CD4-positive, alpha-beta T cell treated with Interleukin-1 beta for 1 hour (primary cell): Measurements from ENCODE around the gene FAXC.
A peak's percentile ranks its signal among the peaks of the same experiment; 100 is the strongest.

ENCODE experiments used
- DNase-seq, 2 donors: peaks; one replicate each; pipeline ENCODE4 v3.0.0-alpha.2; 2020 to 2022

FAXC gene

DNA sequence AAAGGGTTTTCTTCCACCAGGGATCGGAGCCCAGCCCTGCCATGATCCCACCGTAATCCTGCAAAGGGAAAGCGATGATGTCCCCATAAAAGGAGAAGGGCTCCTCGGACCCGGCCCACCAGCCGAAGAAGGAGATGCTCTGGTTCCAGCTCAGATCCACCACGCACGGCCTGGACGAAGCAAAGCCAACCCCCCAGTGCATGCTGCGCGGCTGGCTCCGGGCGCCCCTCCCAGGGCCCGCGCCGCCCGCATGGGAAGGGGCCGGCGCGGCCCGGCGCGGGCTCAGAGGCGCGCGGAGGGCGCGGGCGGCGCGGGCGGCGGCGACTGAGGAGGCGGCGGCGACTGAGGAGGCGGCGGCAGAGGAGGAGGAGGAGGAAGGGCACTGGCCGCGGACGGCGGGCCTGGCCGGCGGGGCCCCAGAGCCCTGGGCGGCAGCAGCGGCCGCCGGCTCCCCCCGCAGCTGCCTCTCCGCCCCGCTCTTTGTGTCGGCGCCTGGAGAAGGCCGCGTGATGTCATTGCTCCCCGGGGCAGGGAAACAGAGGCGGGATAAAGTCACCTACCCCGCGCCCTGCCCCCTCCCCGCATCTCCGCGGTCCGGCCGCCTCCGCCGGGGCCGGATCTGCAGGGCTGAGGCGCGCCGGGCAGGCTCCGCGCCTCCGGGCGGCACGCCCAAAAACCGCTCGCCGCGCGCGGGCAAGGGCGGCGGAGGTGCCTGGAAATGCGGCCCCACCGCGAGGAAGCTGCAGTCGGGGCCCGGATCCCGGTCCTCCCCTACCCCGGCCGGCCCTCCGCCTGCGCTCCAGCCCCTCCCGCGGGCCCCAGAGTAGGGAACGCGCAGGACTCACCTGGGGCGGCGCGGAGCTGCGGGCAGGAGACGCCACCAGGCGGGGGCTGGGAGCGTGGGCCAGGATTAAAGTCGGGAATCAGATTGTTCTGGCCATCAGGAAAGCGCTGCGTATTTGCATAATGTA lies at the start of gene FAXC:
TSS of gene FAXC (minus strand) at position 504 of the 971 bp plus-strand sequence. CDS start at position 202, 302 bp downstream.
- no peak for DNase-seq

DNA sequence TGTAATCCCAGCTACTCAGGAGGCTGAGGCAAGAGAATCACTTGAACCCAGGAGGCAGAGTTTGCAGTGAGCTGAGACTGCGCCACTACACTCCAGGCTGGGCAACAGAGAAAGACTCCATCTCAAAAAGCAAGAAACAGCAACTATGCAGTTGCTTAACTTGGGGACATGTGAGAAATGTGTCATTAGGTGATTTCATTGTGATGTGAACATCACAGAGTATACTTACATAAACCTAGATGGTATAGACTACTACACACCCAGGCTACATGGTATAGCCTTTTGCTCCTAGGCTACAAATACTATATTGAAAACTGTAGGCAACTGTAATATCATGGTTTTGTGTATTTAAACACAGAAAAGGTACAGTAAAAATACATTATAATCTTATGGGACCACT lies 47.8 kb upstream of the FAXC start:
- DNase-seq: no peak

DNA sequence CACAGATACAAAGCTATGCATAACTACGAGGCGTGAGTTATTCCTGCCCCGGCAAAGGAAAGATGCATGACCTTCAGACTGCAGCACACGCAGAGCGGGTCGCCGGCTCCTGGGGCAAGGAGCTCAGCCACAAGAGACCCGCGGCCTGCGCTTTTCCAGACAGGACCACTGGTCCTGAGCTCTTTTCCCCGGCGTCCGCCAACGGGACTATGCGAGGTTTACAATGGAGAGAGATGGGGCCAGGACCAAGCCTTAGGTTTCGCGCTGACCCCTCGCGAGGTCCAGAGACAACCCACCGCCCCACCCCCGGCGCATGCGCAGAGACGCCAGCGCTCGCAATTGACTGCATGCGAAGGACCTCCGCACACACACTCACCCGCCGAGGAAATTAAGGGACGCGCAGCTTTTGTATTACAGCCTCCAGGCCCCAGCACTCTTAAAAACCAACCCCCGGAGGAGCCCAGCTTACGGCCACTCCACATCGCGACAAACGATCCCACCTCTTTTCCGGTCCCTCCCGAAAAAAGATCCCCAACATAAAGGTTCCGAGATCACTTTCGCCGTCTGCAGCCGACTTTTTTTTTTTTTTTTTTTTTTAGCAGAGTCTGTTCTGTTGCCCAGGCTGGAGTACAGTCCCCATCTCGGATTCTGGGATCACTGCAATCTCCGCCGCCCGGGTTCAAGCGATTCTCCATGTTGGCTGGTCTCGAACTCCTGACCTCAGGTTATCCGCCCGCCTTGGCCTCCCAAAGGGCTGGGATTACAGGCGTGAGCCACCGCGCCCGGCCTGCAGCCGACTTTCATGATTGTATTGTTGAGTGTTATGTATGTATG lies 44.4 kb upstream of the FAXC start, which contains the start of gene COQ3:
TSS of gene COQ3 (minus strand) at position 498 of the 834 bp plus-strand sequence. CDS start at position 482, 16 bp downstream.
- peak; percentile 63 to 68 for DNase-seq

DNA sequence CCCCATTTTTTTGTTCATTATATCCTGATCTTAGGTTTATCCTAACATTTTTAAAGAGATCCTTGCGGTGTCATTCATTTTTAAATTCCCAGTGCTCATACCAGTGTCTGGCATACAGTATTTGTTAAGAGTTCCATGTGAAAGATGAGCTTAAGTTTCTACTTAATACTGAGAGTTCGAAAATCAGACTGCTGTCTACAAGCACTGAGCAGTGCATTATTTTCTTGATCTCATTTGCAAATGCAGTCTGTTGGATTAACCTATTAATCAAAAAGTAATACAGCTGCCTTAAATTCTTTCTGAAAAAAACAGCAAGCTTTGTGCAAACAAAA lies 43.9 kb upstream of the FAXC start:
- no peak for DNase-seq

DNA sequence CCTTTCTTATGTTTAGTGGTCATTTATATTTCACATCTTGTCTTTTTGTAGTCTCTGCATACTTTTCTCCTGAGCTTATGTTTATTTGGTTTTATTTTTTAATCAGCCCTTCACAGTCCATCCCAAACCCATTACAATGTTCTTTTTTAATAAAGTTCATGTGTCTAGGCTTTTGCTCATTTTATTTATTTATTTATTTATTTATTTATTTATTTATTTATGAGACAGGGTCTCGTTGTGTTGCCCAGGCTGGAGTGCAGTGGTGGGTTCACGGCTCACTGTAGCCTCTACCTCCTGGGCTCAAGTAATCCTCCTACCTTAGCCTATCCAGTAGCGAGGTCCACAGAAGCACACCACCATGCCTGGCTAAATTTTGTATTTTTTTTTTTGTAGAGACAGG lies 41.4 kb upstream of the FAXC start:
- DNase-seq: no peak

DNA sequence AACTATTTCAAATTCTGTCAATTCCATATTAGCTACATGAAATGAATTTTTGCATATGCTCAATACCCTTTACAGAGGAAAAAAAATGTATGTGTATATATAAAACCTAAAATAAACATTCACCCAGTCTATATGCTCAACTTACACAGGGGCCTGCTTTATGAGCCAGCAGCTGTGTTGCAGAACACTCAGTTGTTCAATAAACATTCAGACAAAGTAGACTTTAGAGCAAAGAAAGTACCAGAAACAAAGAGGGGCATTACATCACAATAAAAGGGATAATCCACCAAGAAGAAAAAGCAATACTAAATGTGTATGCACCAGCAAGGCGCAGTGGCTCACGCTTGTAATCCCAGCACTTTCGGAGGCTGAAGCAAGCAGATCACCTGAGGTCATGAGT lies 35.0 kb upstream of the FAXC start:
- DNase-seq: no peak

DNA sequence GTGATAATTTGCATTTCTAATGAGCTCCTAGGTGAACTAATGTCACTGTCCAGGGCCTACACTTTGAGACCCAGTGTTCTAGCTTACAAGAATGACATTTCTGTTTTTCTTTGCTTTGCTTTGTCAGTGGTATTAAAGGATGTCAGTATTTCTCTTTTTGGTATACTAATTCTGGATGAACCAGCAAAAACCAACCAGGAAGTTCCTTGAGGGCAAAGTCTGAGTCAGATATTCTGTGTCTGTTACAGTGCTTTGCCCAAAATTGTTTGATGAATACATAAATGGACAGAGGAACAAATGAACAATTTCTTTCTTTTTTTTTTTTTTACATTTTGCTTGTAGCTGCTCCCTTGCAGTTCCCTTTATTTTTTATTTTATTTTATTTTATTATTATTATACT lies 29.2 kb upstream of the FAXC start:
- no peak for DNase-seq

DNA sequence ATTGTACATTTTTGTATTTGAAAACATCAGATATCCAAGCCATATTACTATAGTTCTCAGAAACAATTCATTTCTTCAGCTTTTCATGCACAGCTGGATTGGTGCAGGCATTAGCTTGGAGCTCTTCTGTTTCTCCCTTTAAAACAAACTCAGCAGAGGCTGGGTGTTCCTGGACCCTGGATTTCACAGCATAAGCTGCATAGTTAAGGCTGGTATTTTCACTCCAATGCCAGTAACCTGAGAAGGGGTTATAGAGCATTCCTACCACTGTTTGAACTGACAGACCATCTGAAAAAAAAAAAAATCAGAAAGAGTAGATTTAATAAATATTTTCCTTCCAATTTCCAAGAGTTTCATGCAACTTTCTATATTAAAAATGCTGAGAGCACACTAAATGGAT lies 20.1 kb upstream of the FAXC start:
- DNase-seq: no peak

DNA sequence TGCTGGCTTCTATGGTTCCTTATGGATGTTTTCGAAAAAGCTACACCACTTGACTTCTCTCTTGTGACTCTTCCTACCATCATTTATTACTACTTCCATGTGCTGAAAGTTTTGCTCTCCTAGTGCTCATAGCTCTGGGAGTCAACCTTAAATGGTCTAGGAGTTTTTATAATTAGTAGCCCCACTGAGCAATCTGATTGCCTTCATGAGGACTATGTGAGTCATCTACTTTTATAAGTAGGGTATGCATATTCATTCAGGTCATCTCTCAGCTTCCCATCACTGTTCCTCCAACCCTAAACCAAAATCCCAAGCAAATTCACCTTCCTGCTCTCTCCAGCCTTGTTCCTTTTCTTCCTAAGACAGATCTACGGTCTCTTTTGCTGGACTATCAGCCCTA lies 17.4 kb upstream of the FAXC start:
- DNase-seq: no peak

DNA sequence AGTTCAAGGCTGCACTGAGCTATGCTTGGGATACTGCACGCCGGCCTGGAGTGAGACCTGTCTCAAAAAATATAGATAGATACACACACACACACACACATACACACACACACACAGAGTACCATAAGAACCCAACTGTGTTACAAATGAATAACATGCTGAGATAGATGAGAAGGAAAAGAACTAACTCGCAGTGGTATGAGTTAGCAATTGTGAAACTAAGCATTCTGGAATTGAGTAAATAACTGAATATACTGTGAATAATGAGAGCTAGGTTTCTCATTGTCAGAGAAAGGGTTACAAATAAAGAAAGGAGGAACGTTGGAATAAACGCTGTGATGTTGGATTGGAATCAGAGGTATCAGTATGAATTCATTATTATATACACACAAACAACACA lies 14.6 kb upstream of the FAXC start:
- no peak for DNase-seq

DNA sequence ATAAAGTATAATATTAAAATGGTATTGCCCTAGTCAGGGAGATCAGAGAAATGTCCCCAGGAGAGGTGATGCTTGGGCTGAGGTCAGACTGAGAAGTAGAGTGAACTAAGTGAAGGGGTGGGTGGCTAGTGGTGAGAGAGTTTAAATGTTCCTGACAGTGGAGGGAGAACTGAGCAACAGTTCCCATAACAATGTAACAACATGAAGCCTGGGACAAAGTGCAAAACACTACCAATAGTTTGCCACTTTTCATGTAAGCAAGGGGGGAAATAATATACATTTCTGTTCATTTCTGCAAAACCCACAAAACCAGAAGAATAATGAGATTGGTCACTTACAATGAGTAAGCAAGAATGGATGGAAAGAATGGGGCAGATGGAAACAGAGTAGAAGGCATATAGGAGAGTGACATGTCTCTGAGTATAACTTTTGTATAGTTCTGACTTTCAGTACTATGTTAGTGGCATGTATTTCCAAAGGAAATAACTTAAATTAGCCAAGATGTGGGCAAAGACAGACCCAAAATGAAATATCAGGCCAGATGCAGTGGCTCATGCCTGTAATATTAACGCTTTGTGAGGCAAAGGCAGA lies 13.3 kb upstream of the FAXC start:
- no peak for DNase-seq

DNA sequence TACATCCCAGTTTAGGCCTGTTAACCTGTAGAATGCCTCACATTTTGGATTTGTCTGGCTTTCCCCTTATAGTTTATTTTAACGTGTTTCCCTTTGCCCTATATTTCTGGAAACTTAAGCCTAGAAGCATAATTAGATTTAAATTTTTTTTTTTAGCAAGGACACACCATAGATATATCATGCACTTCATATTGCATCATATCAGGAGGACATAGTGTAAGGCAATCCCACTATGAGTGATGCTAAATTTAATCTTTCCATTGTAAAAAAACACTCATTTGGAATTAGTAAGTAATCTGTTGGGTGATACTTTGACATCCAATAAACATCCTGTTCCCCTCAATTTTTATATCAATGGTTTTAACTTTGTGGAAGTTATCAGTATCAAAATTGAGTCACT lies 10.3 kb upstream of the FAXC start:
- no peak for DNase-seq

DNA sequence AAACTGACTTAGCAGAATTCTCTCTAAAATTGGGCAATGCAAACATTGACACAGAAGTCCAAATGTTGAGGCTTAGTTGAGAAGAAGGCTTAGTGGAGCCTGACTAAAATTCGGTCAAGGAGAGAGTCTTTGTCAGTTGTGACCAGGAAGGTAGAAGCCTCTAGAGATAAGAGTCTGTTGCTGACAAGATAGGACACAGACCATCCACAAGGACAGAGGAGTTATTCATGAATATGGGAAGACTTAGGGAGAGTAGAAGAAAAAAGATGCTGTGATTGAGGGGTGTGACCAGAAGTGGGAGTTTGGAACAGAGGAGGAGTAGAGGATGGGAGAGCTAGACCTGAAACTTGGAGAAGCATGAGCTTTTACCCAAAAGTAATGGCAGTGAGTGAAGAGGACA lies 7.2 kb upstream of the FAXC start:
- no peak for DNase-seq

DNA sequence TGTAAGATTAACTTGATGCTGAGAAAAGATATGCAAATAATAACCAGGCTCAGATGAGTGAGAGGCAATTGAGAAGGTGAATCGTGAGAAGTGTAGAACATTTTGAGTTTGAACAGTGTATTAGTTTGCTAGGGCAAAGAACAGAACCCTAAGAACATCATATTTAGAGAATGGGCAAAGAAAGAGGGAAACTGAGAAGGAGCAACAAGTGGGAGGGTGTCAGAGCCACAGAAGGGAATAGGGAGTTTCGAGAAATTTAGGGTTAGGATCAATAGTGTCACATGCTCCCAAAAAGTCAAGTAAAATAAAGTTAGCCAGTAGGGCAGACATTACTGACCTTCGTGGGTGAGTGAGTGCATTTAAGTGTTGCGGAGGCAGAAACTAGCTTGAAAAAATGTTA lies 5.5 kb upstream of the FAXC start:
- DNase-seq: no peak

DNA sequence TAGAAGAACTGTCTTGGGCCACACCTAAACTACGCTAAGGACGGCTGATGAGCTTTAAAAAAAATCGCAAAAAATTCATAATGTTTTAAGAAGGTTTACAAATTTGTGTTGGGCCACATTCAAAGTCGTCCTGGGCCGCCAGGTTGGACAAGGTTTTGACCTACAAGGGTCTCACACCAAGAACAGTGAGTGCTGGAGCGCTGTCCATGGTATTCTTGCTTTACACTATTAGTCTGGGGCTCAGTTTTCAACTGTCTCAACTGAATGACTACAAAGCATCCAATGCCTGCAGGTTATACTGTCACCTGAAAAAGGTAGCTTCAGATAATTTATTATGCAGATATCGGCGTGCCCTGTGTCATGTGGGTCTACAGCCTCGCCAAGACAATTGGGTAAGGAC lies 3.7 kb upstream of the FAXC start:
- no peak for DNase-seq

DNA sequence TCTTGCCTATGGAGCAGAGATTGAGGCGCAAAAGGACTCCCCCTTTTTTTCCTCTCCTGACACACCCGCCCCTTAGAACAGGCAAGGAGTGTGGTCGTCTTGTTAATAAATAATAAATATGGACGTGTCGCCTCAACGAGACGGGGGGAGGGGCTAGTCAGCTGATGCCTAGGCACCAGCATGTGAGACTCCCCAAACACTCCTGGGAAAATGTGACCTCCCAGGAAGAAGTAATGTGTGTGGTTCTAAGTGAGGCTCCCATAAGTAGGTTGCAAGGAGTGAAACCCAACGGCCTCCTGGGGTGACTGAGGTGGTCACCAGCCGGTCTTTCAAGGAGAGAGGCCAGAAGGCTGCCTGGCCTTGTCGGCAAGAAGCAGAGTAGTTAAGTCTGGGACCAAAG lies 1.1 kb upstream of the FAXC start:
- no peak for DNase-seq

DNA sequence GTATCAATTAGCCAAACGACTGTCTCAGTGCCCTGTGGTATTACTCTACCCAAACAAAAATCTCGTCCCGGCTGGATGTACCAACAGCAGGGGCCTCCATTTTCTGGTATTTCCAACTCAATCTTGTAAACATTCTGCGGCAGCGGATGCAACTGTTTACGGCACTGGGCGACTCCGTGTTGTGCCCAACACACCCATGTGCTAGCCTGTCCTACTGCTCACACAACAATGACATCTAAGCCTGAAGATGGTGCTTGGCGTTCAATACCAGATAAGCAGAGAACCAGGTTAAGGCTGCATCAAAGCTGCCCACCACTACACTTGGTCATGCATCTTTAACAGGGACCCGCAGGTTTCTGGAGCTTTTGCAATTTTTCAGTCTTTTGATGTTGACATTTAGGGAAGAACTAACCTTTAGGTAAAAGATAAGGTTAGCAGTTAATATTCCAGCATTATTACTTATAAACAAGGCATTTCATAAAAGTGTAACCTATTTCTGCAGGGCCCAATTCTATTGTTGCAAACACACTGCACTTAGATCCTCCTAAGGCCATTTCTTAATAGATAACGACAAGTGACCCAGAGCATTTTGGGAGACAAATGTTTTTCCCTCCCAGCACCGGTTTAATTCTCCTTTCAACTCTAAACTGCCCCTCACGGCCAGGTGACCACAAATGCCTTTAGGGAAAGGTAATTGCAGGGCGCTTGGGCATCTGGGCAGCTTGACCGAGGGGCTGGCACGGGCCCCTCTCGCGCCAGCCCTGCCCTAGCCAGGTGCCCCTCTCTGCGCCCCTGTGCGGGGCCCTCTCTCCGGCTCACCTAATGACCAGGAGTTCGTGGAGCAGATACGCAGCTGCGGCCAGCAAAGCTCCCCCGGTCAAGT lies 945 bp downstream of the FAXC start:
- DNase-seq: no peak

DNA sequence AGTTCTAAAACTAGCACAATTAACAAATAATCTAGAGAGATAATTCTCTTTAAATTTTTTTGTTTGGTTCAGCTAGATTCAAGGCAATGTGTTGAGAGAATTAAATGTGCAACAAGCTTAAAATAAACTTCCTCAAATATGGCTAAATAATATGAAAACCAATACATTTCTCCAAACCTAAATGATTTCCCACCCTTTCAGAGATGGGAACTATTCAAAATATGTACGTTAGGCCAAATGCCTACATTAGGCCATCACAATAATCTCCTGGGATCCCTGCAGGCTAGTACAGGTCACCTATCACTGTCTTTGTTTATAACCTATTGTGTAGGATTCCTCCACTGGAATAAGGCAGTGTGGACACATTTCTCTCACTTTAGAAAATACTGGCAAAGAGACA lies 1.7 kb downstream of the FAXC start:
- DNase-seq: no peak

DNA sequence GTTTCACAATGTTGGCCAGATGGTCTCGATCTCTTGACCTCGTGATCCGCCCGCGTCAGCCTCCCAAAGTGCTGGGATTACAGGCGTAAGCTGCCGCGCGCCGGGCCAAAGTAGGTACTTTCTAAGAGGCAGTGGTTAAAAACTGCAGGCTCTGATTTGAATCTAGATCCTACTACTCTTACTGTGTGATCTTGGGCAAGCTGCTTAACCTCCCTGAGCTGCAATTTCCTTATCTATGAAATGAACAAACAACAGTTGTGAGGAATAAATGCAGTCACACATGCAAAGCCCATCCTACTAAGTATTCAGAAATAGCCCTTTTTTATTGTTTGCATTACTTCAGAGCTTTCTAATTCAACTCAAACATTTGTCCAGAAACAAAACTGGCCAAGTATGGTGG lies 2.9 kb downstream of the FAXC start:
- no peak for DNase-seq

DNA sequence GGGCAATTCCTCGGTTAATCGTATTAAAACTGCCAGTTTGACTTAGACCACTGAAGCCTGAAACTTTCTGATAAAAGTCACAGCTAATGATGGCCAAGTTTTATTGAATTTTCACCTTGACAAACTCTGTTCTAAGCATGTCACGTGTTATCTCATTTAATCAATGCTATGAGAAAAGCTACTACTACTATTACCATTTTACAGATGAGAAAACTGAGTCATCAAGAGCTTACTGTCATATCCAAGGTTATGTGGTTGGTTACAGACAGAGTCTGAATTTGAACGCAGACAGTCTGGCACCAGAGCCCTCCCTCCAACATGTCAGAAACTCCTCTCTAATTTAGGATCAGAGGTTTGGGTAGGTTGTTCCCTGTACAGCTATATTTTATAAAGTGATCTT lies 4.3 kb downstream of the FAXC start:
- DNase-seq: no peak

DNA sequence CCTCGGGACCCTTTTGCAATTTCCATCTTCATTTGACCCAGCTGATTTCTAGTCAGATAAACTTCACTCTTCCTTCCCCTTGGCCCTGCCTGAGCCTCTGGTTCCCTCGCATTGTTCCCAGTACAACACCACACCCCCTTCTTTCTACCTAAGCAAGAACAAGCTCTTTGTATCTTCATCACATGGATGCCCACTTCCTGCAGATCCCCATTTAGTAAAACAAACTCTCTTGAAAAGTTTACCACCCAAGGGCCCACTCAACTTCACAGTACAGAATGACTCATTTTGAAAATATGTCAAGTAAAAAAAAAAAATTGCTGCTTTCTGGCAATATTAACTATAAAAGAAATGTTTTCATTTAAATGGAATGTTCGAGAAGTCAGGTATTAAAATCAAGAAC lies 5.2 kb downstream of the FAXC start:
- no peak for DNase-seq

DNA sequence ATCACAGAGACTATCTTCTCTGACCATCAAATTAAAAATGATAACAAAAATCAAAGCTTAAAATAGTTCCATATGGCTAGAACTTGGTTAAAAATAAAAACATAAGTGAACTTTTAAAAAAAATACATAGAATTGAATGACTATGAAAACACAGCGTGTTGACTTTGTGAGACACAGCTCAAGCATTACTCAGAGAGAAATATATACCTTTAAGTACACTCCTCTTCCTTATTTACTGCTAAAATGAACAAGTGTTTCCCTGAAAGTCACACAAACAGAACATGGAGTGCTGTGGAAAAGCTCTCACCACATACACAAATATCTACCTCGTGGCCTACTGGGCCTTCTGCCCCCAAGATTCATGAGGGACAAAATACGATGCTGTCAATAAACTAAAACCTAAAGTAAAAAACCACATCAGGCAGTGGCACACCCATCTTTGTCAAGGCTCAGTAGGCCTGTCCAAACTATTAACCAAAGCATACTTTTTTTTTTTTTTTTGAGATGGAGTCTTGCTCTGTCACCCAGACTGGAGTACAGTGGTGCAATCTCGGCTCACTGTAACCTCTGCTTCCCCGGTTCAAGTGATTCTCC lies 7.5 kb downstream of the FAXC start:
- DNase-seq: no peak
